ENCODE data around the gene MLLT10. TPM values are rescaled to one million over a fixed set of nuclear protein-coding genes. Genes with fewer than 3 reads are reported as not detected.

MLLT10 gene
- total and polyA plus RNA-seq, 12 donors: 8.5 to 41.1 (median 24.6) TPM

DNA sequence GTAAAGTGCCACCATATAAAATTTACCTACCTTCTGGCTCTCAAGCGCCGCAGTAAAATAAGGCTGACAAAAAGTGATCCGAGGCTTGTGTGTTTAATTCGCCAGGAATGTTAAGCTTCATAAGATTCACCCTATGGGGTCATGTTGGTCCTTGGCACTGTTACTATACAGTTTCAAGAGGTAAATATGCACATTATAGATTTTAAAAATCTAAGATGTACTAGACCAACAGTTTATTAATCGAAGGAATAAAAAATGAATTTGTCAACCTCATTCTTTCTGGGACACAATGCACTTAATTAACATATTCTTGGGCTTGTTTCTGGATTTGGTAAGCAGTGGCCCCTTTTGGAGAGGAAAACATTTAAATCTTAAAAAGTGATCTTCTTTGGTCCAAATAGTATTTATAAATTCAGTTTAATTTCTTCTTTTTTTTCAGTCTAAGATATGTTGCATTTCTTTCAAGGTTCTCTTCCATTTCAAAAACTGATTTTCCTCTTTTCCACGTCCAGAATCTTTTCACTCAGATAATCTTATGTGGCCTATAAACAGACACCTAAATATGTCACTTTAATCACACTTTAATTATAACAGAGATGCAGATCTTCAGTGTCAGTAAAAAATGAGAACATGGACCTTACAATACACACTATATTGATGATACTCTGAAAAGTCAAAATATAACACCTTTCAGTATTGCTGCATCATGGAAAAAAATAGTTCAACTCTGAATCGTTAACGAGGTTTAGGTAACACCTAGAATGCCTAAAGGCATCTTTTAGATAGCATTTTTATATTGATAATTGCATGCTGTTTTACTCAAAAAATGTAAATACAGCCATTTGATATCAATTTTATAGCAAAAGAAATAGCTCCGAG is 4.8 kb upstream of the MLLT10 start:
- 79 to 85% methylated on average over 9 of the region's 9 CpGs for WGBS, 2 donors
- TF ChIP-seq, protein P1, sequence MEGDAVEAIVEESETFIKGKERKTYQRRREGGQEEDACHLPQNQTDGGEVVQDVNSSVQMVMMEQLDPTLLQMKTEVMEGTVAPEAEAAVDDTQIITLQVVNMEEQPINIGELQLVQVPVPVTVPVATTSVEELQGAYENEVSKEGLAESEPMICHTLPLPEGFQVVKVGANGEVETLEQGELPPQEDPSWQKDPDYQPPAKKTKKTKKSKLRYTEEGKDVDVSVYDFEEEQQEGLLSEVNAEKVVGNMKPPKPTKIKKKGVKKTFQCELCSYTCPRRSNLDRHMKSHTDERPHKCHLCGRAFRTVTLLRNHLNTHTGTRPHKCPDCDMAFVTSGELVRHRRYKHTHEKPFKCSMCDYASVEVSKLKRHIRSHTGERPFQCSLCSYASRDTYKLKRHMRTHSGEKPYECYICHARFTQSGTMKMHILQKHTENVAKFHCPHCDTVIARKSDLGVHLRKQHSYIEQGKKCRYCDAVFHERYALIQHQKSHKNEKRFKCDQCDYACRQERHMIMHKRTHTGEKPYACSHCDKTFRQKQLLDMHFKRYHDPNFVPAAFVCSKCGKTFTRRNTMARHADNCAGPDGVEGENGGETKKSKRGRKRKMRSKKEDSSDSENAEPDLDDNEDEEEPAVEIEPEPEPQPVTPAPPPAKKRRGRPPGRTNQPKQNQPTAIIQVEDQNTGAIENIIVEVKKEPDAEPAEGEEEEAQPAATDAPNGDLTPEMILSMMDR (IDR thresholded peaks at IDR 0.05): no peak
- no peaks in the 10 kb centered on the region for H3K27me3 ChIP-seq
- H3K9me3 ChIP-seq: no peaks in the 10 kb centered on the region
- intact Hi-C loops (cut with DNase I): no loop called here
- peaks cover 0 to 42% (median 17%) of the 10 kb centered on the region in 9 donors for H3K4me1 ChIP-seq
- peak overlapping the region in 9 of 10 donors; percentile 9 to 99 (median 98) for H3K27ac ChIP-seq
- no peaks in the 10 kb centered on the region for H3K36me3 ChIP-seq
- H3K4me3 ChIP-seq: peak overlapping the region in 6 of 10 donors; percentile 68 to 76 (median 76)
- no peak for ATAC-seq
- DNase-seq: no peak

DNA sequence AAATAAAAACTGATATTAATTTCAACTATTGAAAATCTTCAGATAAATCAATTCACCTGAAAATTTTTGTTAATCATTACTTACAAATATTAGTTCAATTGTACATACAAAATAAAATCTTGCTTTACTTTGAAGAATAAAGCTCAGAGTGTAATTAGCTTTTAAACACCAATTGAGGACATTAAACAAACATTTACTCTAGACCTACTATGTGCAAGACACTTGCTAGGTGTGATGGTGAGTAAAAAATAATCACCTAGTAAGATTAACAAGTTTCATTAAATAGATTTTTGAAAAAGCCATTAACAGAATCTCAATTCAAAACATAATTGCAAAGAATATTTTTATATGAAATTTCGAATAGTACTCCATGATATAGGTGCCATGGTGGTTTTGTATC is 3.9 kb upstream of the MLLT10 start:
- no peaks in the 10 kb centered on the region for H3K9me3 ChIP-seq
- no peaks in the 10 kb centered on the region for H3K36me3 ChIP-seq
- 98 to 99% methylated on average over 1 of the region's 1 CpG for WGBS, 2 donors
- H3K27ac ChIP-seq: peak overlapping the region in 5 of 10 donors; percentile 9 to 99 (median 98)
- TF ChIP-seq, protein P1 (IDR thresholded peaks at IDR 0.05): no peak
- DNase-seq (no peak), ATAC-seq (no peak)
- no peak overlapping the region for H3K4me3 ChIP-seq
- H3K27me3 ChIP-seq: no peaks in the 10 kb centered on the region
- H3K4me1 ChIP-seq: peaks cover 0 to 36% (median 15%) of the 10 kb centered on the region in 9 donors
- intact Hi-C loops (cut with DNase I): loop anchor here in 6 of 10 donors (5.0 to 10.0 kb wide), 3 partner anchors 33 to 725 kb away; no protein-coding TSS in a partner anchor

DNA sequence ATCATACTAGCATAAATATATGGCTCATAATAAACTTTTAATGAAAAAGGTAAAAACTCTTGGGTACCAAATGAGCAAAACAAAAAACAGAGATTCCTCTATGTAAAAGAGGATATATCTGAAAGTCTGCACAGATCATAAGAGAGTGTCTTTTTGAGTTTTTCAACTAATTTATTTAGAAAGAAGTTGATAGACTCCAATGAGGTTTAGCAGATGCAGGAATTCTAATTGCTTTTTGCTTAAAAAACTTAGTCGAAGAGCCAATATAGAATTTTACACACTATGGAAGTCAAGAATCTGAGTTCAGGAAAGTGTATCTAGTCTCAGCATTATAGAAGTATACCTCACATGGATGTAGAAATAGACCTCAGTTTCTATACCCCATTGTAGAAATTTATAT is 3.4 kb upstream of the MLLT10 start:
- DNase-seq (no peak), ATAC-seq (no peak)
- WGBS, 2 donors: 0 to 42% methylated on average over 1 of the region's 1 CpG
- H3K4me1 ChIP-seq: peaks cover 0 to 38% (median 19%) of the 10 kb centered on the region in 9 donors
- H3K36me3 ChIP-seq: no peaks in the 10 kb centered on the region
- peak overlapping the region in 1 of 10 donors; percentile 10 for H3K4me3 ChIP-seq
- no peaks in the 10 kb centered on the region for H3K9me3 ChIP-seq
- intact Hi-C loops (cut with DNase I): loop anchor here in 6 of 10 donors (5.0 to 10.0 kb wide), 3 partner anchors 33 to 724 kb away; no protein-coding TSS in a partner anchor
- H3K27me3 ChIP-seq: no peaks in the 10 kb centered on the region
- TF ChIP-seq, protein P1 (IDR thresholded peaks at IDR 0.05): no peak
- peak overlapping the region in 8 of 10 donors; percentile 6 to 99 (median 98) for H3K27ac ChIP-seq

DNA sequence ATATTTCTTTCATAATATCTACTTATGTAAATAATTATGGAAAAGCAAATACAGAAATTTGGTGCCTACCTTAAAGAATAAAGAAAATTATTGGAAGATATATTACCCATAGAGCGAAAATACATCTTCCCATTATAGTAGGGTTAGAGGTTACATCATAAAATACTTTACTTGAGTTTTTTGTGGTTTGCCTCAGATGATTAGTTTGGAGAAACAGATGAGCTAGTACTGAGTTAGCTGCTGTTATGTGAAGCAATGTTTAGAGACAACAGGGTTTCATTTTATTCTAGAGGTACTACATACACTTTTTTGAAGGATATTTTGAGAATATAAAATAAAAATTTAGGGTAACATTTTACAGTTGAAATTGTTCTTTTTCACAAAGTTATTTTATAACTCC is 2.9 kb upstream of the MLLT10 start:
- Histone ChIP-seq H3K27me3 (no peaks in the 10 kb centered on the region), H3K36me3 (no peaks in the 10 kb centered on the region), H3K27ac (peak overlapping the region in 9 of 10 donors; percentile 6 to 99 (median 97)), H3K4me3 (peak overlapping the region in 1 of 10 donors; percentile 10), H3K9me3 (no peaks in the 10 kb centered on the region), H3K4me1 (peaks cover 0 to 44% (median 24%) of the 10 kb centered on the region in 9 donors)
- TF ChIP-seq, protein P1 (IDR thresholded peaks at IDR 0.05): no peak
- no peak for ATAC-seq
- 87 to 89% methylated on average over 1 of the region's 1 CpG for WGBS, 2 donors
- no peak for DNase-seq
- intact Hi-C loops (cut with DNase I): loop anchor here in 6 of 10 donors (5.0 to 10.0 kb wide), 3 partner anchors 34 to 724 kb away; no protein-coding TSS in a partner anchor

All from heart right ventricle (tissue), 16 donors.